Measurements from ENCODE around the gene PDCD7. TPM values are rescaled to one million over a fixed set of nuclear protein-coding genes. Genes with fewer than 3 reads are reported as not detected.

The PDCD7 gene
- total RNA-seq, 1 experiment from 2014 or later, result 23.5 TPM

DNA sequence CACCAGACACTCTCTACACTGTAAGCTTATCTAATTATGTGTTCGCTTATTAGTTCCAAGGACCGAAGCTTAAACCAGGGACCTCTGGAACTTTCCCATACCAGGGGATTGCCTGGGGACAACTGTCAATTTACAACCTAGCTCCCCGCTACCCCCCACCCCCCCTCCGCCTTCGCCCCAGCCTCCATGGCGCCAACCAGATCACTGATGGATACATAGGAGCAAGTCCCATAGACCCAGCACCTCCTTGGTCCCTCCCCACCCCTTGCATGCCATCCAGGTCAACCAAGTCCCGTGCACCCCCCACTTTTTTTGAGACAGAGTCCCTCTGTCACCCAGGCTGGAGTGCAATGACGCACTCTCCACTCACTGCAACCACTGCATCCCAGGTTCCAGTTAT lies 930 bp upstream of the PDCD7 start (continued):
- no peak for TF ChIP-seq ZNF281 (CRISPR knock-in tag; IDR thresholded peaks at IDR 0.05)
- TF ChIP-seq ZNF671 (CRISPR knock-in tag; IDR thresholded peaks at IDR 0.05), result no peak
- TF ChIP-seq, protein P1, sequence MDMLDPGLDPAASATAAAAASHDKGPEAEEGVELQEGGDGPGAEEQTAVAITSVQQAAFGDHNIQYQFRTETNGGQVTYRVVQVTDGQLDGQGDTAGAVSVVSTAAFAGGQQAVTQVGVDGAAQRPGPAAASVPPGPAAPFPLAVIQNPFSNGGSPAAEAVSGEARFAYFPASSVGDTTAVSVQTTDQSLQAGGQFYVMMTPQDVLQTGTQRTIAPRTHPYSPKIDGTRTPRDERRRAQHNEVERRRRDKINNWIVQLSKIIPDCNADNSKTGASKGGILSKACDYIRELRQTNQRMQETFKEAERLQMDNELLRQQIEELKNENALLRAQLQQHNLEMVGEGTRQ (CRISPR knock-in tag; IDR thresholded peaks at IDR 0.05), result no peak

DNA sequence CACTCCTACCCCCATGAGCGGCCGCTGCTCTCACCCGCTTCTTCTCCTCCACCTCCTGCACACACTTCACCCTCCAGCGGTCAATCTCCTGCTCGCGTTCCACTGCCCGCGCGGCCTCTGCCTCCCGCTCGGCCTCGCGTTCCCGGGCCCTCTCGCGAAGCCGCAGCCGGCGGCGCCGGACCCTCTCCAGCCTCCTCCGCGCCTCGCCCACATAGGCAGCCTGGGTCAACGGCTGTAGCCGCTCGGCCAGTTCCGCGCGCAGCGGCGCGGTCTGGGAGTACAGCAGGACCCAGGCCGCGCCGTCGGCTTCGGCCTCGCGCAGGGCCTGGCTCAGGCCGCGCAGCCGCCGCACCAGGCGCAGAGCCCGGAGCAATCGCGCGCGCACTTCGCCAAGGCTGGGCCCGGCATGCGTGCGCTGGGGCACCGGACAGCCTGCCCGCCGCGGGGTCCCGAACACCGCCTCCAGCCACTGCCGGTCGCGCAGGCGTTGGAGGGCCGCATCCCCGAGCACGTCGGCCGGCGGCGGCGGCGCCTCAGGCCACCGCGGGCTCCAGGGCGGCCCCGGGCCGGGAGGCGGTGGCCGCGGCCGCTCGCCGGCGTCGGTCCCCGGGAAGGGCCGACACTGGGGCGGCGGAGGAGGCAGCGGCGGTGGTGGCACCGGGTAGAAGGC lies 595 bp downstream of the PDCD7 start:
- peak overlapping the region; percentile 80 for H3K4me3 Mint-ChIP-seq
- DNase-seq (ENCODE audit: low spot score) (peak; percentile 65), ATAC-seq (peak; percentile 85)
- H3K27me3 Mint-ChIP-seq (ENCODE audit: low read depth), result peaks cover 10% of the 10 kb centered on the region
- peaks cover 21% of the 10 kb centered on the region for H3K9me3 Mint-ChIP-seq
- no peak overlapping the region for H3K27ac Mint-ChIP-seq
- POLR2A ChIA-PET, result no interaction called here
- H3K36me3 Mint-ChIP-seq, result peaks cover 45% of the 10 kb centered on the region
- CTCF ChIA-PET, result no interaction called here
- peaks cover 16% of the 10 kb centered on the region for H3K4me1 Mint-ChIP-seq
- TF ChIP-seq ZSCAN18 (CRISPR knock-in tag; IDR thresholded peaks at IDR 0.05), result no peak
- no peak for TF ChIP-seq TEAD1 (CRISPR knock-in tag; IDR thresholded peaks at IDR 0.05)
- TF ChIP-seq NFYB (CRISPR knock-in tag; conservative IDR thresholded peaks at IDR 0.05; ENCODE audit: low read depth), result 0 out of 2 replicates have a peak, but pooled peaks have one; percentile 29
- peak; percentile 43 for TF ChIP-seq ARID4B (CRISPR knock-in tag; IDR thresholded peaks at IDR 0.05; ENCODE audit: borderline replicate concordance)
- no peak for TF ChIP-seq PRRX2 (CRISPR knock-in tag; IDR thresholded peaks at IDR 0.05)
- TF ChIP-seq CBFB (CRISPR knock-in tag; IDR thresholded peaks at IDR 0.05; ENCODE audit: low read depth), result 0 out of 2 replicates have a peak, but pooled peaks have one; percentile 25
- TF ChIP-seq ZNF232 (CRISPR knock-in tag; IDR thresholded peaks at IDR 0.05), result no peak
- peak; percentile 71; the same call in 1 of the 2 replicates for TF ChIP-seq TP53 (CRISPR knock-in tag; IDR thresholded peaks at IDR 0.05)
- peak; percentile 27; the same call in 1 of the 2 replicates for TF ChIP-seq JUN (CRISPR knock-in tag; IDR thresholded peaks at IDR 0.05)
- no peak for TF ChIP-seq FOXK1 (CRISPR knock-in tag; IDR thresholded peaks at IDR 0.05)
- no peak for TF ChIP-seq CDX4 (CRISPR knock-in tag; IDR thresholded peaks at IDR 0.05; ENCODE audit: borderline replicate concordance)
- TF ChIP-seq, protein P2, sequence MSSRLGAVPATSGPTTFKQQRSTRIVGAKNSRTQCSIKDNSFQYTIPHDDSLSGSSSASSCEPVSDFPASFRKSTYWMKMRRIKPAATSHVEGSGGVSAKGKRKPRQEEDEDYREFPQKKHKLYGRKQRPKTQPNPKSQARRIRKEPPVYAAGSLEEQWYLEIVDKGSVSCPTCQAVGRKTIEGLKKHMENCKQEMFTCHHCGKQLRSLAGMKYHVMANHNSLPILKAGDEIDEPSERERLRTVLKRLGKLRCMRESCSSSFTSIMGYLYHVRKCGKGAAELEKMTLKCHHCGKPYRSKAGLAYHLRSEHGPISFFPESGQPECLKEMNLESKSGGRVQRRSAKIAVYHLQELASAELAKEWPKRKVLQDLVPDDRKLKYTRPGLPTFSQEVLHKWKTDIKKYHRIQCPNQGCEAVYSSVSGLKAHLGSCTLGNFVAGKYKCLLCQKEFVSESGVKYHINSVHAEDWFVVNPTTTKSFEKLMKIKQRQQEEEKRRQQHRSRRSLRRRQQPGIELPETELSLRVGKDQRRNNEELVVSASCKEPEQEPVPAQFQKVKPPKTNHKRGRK (CRISPR knock-in tag; IDR thresholded peaks at IDR 0.05; ENCODE audit: borderline replicate concordance), result 0 out of 2 replicates have a peak, but pooled peaks have one; percentile 23
- TF ChIP-seq TCF7 (CRISPR knock-in tag; IDR thresholded peaks at IDR 0.05; ENCODE audit: low read depth), result peak; percentile 31; the same call in 1 of the 2 replicates
- peak; percentile 79; the same call in 1 of the 2 replicates for TF ChIP-seq E2F5 (CRISPR knock-in tag; IDR thresholded peaks at IDR 0.05)
- TF ChIP-seq, protein P3, sequence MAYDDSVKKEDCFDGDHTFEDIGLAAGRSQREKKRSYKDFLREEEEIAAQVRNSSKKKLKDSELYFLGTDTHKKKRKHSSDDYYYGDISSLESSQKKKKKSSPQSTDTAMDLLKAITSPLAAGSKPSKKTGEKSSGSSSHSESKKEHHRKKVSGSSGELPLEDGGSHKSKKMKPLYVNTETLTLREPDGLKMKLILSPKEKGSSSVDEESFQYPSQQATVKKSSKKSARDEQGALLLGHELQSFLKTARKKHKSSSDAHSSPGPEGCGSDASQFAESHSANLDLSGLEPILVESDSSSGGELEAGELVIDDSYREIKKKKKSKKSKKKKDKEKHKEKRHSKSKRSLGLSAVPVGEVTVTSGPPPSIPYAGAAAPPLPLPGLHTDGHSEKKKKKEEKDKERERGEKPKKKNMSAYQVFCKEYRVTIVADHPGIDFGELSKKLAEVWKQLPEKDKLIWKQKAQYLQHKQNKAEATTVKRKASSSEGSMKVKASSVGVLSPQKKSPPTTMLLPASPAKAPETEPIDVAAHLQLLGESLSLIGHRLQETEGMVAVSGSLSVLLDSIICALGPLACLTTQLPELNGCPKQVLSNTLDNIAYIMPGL (CRISPR knock-in tag; IDR thresholded peaks at IDR 0.05), result peak; percentile 79
- peak; percentile 53; the same call in 1 of the 2 replicates for TF ChIP-seq NFE2L1 (CRISPR knock-in tag; IDR thresholded peaks at IDR 0.05)
- 0 out of 2 replicates have a peak, but pooled peaks have one; percentile 13 for TF ChIP-seq ZNF317 (CRISPR knock-in tag; IDR thresholded peaks at IDR 0.05; ENCODE audit: borderline replicate concordance, low read depth)
